Activated CD4-positive, alpha-beta T cell treated with anti-CD3 and anti-CD28 coated beads, Interleukin-2, amount 10 ng/mL, durations not matched to agents 24 days and 14 days (primary cell): ENCODE measurements around the gene DYNLT2B. TPM values are rescaled to one million over a fixed set of nuclear protein-coding genes. Genes with fewer than 3 reads are reported as not detected.
"Not testable (repeated sequence)": the region's sequence is repeated elsewhere in the genome, so short reads cannot be mapped to it uniquely, and the experiment has no call there.

Source experiments
- DNase-seq: peaks from one replicate; pipeline ENCODE4 v3.0.0; 2022
- H3K27ac Mint-ChIP-seq: one replicate; pipeline ENCODE4 v1.8.0; 2022; ENCODE audit warnings: mild to moderate bottlenecking, mixed read lengths
- H3K27me3 Mint-ChIP-seq: one replicate; pipeline ENCODE4 v1.8.0; 2022; ENCODE audit warnings: mixed read lengths
- H3K36me3 Mint-ChIP-seq: one replicate; pipeline ENCODE4 v1.8.0; 2022; ENCODE audit warnings: low read depth, mild to moderate bottlenecking, mixed read lengths
- H3K4me1 Mint-ChIP-seq: one replicate; pipeline ENCODE4 v1.8.0; 2021; ENCODE audit warnings: mixed read lengths
- H3K4me3 Mint-ChIP-seq: one replicate; pipeline ENCODE4 v1.8.0; 2022; ENCODE audit warnings: mild to moderate bottlenecking, moderate library complexity, mixed read lengths
- H3K9me3 Mint-ChIP-seq: one replicate; pipeline ENCODE4 v1.8.0; 2021; ENCODE audit warnings: mixed read lengths
- intact Hi-C: fragments of 100-400 bp; cut with micrococcal nuclease; formaldehyde crosslinking; loops from one replicate; pipeline ENCODE4 v1.15.1; 2023
- total RNA-seq: library from RNA; stranded (reverse); gene quantifications from 2 replicates; pipeline ENCODE4 v1.2.3, GENCODE V29; 2022

Gene DYNLT2B
- total RNA-seq, result 11.8 and 12.8 TPM in 2 replicates

DNA sequence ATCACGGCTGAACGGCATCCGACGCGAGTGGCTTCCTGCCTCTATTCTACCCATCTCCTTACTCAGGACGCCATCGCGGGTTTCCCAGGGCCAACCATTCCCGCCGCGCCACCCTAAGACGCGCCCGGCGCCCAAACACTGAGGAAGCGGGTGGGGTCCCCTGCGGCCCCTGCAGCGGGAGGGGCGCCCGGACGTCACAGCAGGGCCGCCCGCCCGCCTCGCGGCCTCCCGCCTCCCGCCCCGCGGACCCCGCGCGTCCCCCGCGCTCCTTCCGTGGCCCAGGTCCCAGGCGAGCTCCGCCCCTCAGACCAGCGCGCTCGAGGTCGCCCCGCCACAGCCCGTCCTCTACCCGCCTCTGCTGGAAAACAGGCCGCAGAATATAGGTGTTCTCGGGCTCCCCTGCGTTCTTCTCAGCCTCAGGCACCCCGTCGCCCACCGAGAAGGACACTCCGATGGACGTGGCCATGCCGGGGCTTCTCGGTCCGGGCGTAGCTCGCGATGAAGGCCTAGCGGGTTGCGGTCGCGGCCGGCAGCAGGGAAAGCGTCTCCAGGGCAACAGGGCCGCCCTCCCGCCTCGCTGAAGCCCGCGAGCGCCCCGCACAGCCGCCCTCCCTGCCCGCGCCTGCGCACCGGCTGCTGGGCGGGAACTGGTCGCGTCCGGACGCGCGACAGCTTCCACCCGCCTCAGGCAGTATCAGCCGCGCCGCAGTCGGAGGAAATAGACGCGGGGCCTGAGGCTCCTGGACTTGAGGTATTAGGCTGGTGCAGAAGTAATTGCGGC, at the start of gene DYNLT2B:
Gene DYNLT2B (minus strand): TSS at position 554 of the 781 bp plus-strand sequence. CDS start 88 bp downstream, at position 466.
- H3K27ac Mint-ChIP-seq, result peak within 1 kb of the TSS; percentile 98
- H3K4me3 Mint-ChIP-seq, result peak within 1 kb of the TSS; percentile 95
- H3K4me1 Mint-ChIP-seq, result peaks cover 11% of the 10 kb centered on the region
- intact Hi-C loops, result loop anchor here (1.0 to 5.0 kb wide), 4 partner anchors 31 to 199 kb away; partner anchors contain the start of genes PCYT1A, RNF168 and SMCO1
- H3K27me3 Mint-ChIP-seq, result no peaks in the 10 kb centered on the region
- no peaks in the 10 kb centered on the region for H3K9me3 Mint-ChIP-seq
- DNase-seq, result peak; percentile 97
- peaks cover 8% of the 10 kb centered on the region for H3K36me3 Mint-ChIP-seq

DNA sequence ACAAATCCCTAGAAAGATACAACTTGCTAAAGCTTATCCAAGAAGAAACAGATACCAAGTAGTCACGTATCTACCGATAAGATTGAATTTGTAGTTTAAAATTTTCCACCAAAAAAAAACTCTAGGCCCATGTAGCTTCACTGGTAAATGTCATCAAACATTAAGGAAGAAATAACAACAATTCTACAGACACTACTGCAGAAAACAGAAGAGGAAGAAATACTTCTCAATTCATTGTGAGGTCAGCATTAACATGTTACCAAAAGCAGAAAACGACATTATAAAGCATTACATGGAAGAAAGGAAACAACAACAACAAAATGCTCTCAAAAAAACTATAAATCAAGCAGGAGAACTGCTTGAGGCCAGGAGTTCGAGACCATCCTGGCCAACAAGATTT, 47.7 kb upstream of the DYNLT2B start:
- DNase-seq, result no peak
- intact Hi-C loops, result no loop called here
- no peaks in the 10 kb centered on the region for H3K9me3 Mint-ChIP-seq
- H3K4me3 Mint-ChIP-seq, result no peak overlapping the region
- H3K4me1 Mint-ChIP-seq, result peaks cover 2% of the 10 kb centered on the region
- H3K27ac Mint-ChIP-seq, result no peak overlapping the region
- peaks cover 36% of the 10 kb centered on the region for H3K36me3 Mint-ChIP-seq
- no peaks in the 10 kb centered on the region for H3K27me3 Mint-ChIP-seq

DNA sequence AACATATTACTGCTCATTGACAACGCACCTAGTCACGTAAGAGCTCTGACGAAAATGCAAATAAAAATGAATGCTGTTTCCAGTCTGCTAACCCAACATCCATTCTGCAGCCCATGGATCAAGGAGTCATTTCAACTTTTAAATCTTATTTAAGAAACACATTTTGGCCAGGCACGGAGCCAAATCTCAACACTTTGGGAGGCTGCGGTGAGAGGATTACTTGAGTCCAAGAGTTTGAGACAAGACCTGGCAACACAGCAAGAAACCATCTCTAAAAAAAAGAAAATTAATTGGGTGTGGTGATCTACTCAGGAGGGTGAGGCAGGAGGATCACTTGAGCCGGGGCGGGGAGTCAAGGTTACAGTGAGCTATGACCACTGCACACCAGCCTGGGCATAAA, 42.5 kb upstream of the DYNLT2B start:
- intact Hi-C loops, result no loop called here
- peaks cover 58% of the 10 kb centered on the region for H3K36me3 Mint-ChIP-seq
- no peak for DNase-seq
- H3K27ac Mint-ChIP-seq, result peak overlapping the region; percentile 5
- H3K9me3 Mint-ChIP-seq, result no peaks in the 10 kb centered on the region
- H3K4me3 Mint-ChIP-seq, result no peak overlapping the region
- no peaks in the 10 kb centered on the region for H3K27me3 Mint-ChIP-seq
- H3K4me1 Mint-ChIP-seq, result peaks cover 9% of the 10 kb centered on the region

GRCh38 chr3:196358540-196358939, 40.5 kb upstream of the DYNLT2B start:
- DNase-seq, H3K27ac Mint-ChIP-seq, H3K4me3 Mint-ChIP-seq, intact Hi-C loops, H3K9me3 Mint-ChIP-seq, H3K4me1 Mint-ChIP-seq, H3K27me3 Mint-ChIP-seq: not testable (repeated sequence)
- H3K36me3 Mint-ChIP-seq, result peaks cover 67% of the 10 kb centered on the region

- H3K36me3 Mint-ChIP-seq, result peaks cover 69% of the 10 kb centered on the region
- intact Hi-C loops, result no loop called here
- no peaks in the 10 kb centered on the region for H3K27me3 Mint-ChIP-seq
- DNase-seq, result no peak
- H3K9me3 Mint-ChIP-seq, result no peaks in the 10 kb centered on the region
- peaks cover 9% of the 10 kb centered on the region for H3K4me1 Mint-ChIP-seq
- no peak overlapping the region for H3K4me3 Mint-ChIP-seq
- peak overlapping the region; percentile 39 for H3K27ac Mint-ChIP-seq
These were observed 39.9 kb upstream of the DYNLT2B start for GRCh38 chr3:196357905-196358304.

- Mint-ChIP-seq H3K4me1 (peaks cover 9% of the 10 kb centered on the region), H3K27me3 (no peaks in the 10 kb centered on the region), H3K27ac (no peak overlapping the region), H3K4me3 (no peak overlapping the region), H3K36me3 (peaks cover 60% of the 10 kb centered on the region), H3K9me3 (no peaks in the 10 kb centered on the region)
- intact Hi-C loops, result no loop called here
- DNase-seq, result no peak
These were observed 38.5 kb upstream of the DYNLT2B start for GRCh38 chr3:196356556-196356955.

- Mint-ChIP-seq H3K27ac (no peak overlapping the region), H3K36me3 (peaks cover 54% of the 10 kb centered on the region), H3K27me3 (no peaks in the 10 kb centered on the region), H3K4me3 (no peak overlapping the region), H3K4me1 (peaks cover 9% of the 10 kb centered on the region), H3K9me3 (no peaks in the 10 kb centered on the region)
- DNase-seq, result no peak
- intact Hi-C loops, result no loop called here
These were observed 37.6 kb upstream of the DYNLT2B start for GRCh38 chr3:196355668-196356067.

DNA sequence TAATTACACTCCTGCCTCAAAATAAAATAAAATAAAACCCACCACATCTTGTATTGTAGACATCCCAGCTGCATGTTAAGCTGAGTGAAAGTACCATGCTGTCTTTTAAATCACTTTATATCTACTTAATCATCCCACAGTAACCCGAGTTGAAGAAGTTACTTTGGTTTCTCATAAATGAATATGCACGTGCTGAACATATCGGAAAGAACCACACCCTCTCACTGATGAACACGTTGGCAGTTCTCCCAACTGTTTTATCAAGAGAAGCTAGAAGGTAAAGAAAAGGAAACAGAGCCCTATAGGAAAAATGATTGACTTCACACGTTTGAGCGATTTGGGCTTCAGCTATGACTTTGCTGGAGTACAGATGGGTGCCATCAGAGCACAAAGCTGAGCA, 36.1 kb upstream of the DYNLT2B start:
- Mint-ChIP-seq H3K4me1 (peaks cover 7% of the 10 kb centered on the region), H3K27ac (no peak overlapping the region), H3K4me3 (no peak overlapping the region), H3K27me3 (no peaks in the 10 kb centered on the region), H3K36me3 (peaks cover 46% of the 10 kb centered on the region), H3K9me3 (no peaks in the 10 kb centered on the region)
- intact Hi-C loops, result no loop called here
- no peak for DNase-seq

GRCh38 chr3:196351541-196351940, 33.5 kb upstream of the DYNLT2B start:
- intact Hi-C loops, result no loop called here
- H3K27me3 Mint-ChIP-seq, result no peaks in the 10 kb centered on the region
- H3K4me3 Mint-ChIP-seq, result no peak overlapping the region
- H3K27ac Mint-ChIP-seq, result no peak overlapping the region
- peaks cover 38% of the 10 kb centered on the region for H3K36me3 Mint-ChIP-seq
- no peaks in the 10 kb centered on the region for H3K4me1 Mint-ChIP-seq
- no peak for DNase-seq
- H3K9me3 Mint-ChIP-seq, result no peaks in the 10 kb centered on the region

DNA sequence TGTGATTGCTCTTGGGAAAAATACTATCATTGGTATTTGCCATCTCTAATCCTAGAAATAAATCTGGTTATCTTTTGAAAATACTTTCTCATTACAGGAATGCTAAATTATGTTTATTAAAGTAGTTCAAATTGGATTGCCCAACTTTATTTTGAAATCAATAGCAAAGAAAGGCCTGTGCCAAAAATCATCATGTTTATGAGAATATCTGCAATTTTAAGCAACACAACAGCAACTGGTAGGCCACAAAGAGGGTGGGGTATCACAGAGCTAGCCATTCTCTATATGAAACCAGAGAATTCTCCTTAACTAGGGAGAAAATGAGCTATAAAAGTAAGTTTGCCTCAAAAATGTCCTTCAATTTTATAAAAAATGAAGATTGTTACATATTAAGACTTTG, 32.0 kb upstream of the DYNLT2B start:
- Mint-ChIP-seq H3K4me3 (no peak overlapping the region), H3K36me3 (peaks cover 30% of the 10 kb centered on the region), H3K27ac (no peak overlapping the region), H3K27me3 (no peaks in the 10 kb centered on the region), H3K4me1 (no peaks in the 10 kb centered on the region), H3K9me3 (no peaks in the 10 kb centered on the region)
- DNase-seq, result no peak
- intact Hi-C loops, result no loop called here

- Mint-ChIP-seq H3K27me3 (no peaks in the 10 kb centered on the region), H3K36me3 (peaks cover 24% of the 10 kb centered on the region), H3K4me3 (no peak overlapping the region), H3K9me3 (no peaks in the 10 kb centered on the region), H3K4me1 (peaks cover 6% of the 10 kb centered on the region), H3K27ac (no peak overlapping the region)
- intact Hi-C loops, result no loop called here
- DNase-seq, result no peak
These were observed 30.7 kb upstream of the DYNLT2B start for GRCh38 chr3:196348698-196349097.

DNA sequence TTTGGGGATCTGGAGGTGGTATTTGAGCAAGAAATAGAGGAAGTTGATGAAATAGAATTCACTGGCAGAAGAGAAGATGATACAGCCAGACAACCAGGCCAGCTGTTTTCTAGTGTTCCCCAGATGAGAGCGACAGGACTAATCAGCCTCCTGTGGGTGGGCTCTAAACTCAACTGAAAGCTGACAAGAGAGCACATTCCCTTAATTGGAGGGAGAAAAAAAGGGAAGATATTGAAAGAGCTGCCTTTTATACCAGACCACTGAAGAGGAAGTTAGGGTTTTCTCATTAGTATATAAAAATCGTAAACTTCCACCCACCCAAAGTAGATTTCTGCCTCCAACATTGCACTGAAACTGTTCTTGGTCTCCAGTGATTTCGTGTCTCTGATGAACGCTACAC, 26.6 kb upstream of the DYNLT2B start:
- H3K27ac Mint-ChIP-seq, result no peak overlapping the region

GRCh38 chr3:196343917-196344316, 25.9 kb upstream of the DYNLT2B start:
- peaks cover 13% of the 10 kb centered on the region for H3K36me3 Mint-ChIP-seq
- DNase-seq, intact Hi-C loops: not testable (repeated sequence)

More for the DNA sequence above, 26.6 kb upstream of the DYNLT2B start:
- DNase-seq, result no peak
- intact Hi-C loops, result no loop called here
- Mint-ChIP-seq H3K4me1 (peaks cover 6% of the 10 kb centered on the region), H3K36me3 (peaks cover 17% of the 10 kb centered on the region), H3K27me3 (peaks cover 2% of the 10 kb centered on the region), H3K9me3 (no peaks in the 10 kb centered on the region), H3K4me3 (no peak overlapping the region)

GRCh38 chr3:196341137-196341536, 23.1 kb upstream of the DYNLT2B start:
- Mint-ChIP-seq H3K4me3 (no peak overlapping the region), H3K9me3 (no peaks in the 10 kb centered on the region), H3K27me3 (peaks cover 2% of the 10 kb centered on the region), H3K36me3 (peaks cover 7% of the 10 kb centered on the region), H3K4me1 (peaks cover 6% of the 10 kb centered on the region), H3K27ac (no peak overlapping the region)
- DNase-seq, result no peak
- intact Hi-C loops, result no loop called here

More at GRCh38 chr3:196343917-196344316, 25.9 kb upstream of the DYNLT2B start:
- not testable (repeated sequence) for H3K9me3 Mint-ChIP-seq, H3K4me3 Mint-ChIP-seq, H3K27me3 Mint-ChIP-seq, H3K27ac Mint-ChIP-seq, H3K4me1 Mint-ChIP-seq

DNA sequence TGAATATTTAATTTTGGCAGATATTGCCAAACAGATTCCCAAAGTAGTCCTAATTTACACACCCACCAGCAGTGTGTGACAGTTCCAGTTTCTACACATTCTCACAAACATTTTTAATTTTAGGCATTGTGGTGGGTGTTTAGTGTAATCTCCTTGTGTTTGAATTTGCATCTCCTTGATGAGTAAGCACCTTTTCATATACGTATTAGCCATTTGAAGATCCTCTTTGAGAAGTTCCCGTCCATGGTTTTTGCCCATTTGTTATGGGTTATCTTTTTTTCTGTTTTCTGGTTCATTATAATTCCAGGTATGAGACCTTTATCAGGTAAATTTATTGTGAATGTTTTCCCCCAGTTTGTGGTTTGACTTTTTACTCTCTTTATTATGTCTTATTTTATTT, 22.4 kb upstream of the DYNLT2B start:
- intact Hi-C loops, result no loop called here
- H3K27ac Mint-ChIP-seq, result no peak overlapping the region
- H3K9me3 Mint-ChIP-seq, result no peaks in the 10 kb centered on the region
- no peak overlapping the region for H3K4me3 Mint-ChIP-seq
- peaks cover 6% of the 10 kb centered on the region for H3K4me1 Mint-ChIP-seq
- H3K36me3 Mint-ChIP-seq, result peaks cover 2% of the 10 kb centered on the region
- no peak for DNase-seq
- H3K27me3 Mint-ChIP-seq, result peaks cover 2% of the 10 kb centered on the region
